RWPE2 (cell line): ENCODE measurements around the gene RNLS.

ENCODE experiments used
- ATAC-seq: fragments of 200-7000 bp; cut with Tn5 transposase; 3 replicates; pipeline ENCODE4 v1.9.1; 2021; ENCODE audit warnings: low read depth
- DNase-seq: peaks from one replicate; pipeline ENCODE4 v3.0.0-alpha.2; 2020; ENCODE audit warnings: low spot score
- H3K27ac ChIP-seq: fragments of 450-650 bp; 2 replicates; pipeline ENCODE4 v1.5.1; 2017; ENCODE audit warnings: mild to moderate bottlenecking; ENCODE audit not compliant: poor library complexity, severe bottlenecking
- H3K27me3 ChIP-seq: fragments of 250-450 bp; sonication (Bioruptor Pico); 2 replicates; pipeline ENCODE4 v1.5.1; 2021; ENCODE audit warnings: mild to moderate bottlenecking, moderate library complexity; ENCODE audit not compliant: insufficient read depth, poor library complexity, severe bottlenecking
- H3K36me3 ChIP-seq: fragments of 250-450 bp; sonication (Bioruptor Pico); 2 replicates; pipeline ENCODE4 v1.5.1; 2020; ENCODE audit warnings: low read depth, mild to moderate bottlenecking, moderate library complexity
- H3K4me1 ChIP-seq: fragments of 250-450 bp; sonication (Bioruptor Pico); 2 replicates; pipeline ENCODE4 v1.5.1; 2021; ENCODE audit warnings: mild to moderate bottlenecking, moderate library complexity; ENCODE audit not compliant: insufficient read depth, poor library complexity, severe bottlenecking
- H3K4me3 ChIP-seq: fragments of 250-450 bp; sonication (Bioruptor Pico); 2 replicates; pipeline ENCODE4 v1.5.1; 2021; ENCODE audit warnings: mild to moderate bottlenecking, moderate library complexity; ENCODE audit not compliant: severe bottlenecking
- H3K9me3 ChIP-seq: fragments of 250-450 bp; sonication (Bioruptor Pico); 2 replicates; pipeline ENCODE4 v1.5.1; 2021; ENCODE audit warnings: mild to moderate bottlenecking, moderate library complexity; ENCODE audit not compliant: severe bottlenecking
- TF ChIP-seq, protein P1 (sequence below): fragments of 450-650 bp; IDR thresholded peaks from one replicate; pipeline ENCODE4 v1.5.1; 2017; ENCODE audit warnings: mild to moderate bottlenecking, moderate library complexity; ENCODE audit not compliant: poor library complexity, severe bottlenecking

RNLS gene

DNA sequence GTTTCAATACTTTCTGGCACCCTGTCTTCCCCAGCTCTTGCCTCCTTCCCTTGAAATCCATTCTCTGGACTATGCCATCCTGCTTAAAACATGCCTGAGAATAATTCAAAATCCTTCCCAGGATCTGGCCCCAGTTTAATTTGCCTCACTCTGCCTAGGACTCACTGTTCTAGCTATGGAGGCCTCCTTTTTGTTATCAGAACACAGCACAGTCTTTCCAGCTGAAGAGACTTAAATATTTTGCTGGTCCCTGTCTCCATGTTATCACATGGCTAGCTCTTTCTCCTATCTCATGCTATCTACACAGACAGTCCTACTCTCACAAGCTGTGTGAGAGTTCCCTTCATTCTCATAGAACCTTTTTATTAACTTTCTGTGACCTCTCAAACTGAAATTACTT, 194.8 kb downstream of the RNLS start:
- peaks cover 24% of the 10 kb centered on the region for H3K4me1 ChIP-seq
- ATAC-seq = no peak
- H3K4me3 ChIP-seq = no peak overlapping the region
- no peak overlapping the region for H3K27ac ChIP-seq
- no peaks in the 10 kb centered on the region for H3K9me3 ChIP-seq
- DNase-seq = no peak
- TF ChIP-seq, protein P1, sequence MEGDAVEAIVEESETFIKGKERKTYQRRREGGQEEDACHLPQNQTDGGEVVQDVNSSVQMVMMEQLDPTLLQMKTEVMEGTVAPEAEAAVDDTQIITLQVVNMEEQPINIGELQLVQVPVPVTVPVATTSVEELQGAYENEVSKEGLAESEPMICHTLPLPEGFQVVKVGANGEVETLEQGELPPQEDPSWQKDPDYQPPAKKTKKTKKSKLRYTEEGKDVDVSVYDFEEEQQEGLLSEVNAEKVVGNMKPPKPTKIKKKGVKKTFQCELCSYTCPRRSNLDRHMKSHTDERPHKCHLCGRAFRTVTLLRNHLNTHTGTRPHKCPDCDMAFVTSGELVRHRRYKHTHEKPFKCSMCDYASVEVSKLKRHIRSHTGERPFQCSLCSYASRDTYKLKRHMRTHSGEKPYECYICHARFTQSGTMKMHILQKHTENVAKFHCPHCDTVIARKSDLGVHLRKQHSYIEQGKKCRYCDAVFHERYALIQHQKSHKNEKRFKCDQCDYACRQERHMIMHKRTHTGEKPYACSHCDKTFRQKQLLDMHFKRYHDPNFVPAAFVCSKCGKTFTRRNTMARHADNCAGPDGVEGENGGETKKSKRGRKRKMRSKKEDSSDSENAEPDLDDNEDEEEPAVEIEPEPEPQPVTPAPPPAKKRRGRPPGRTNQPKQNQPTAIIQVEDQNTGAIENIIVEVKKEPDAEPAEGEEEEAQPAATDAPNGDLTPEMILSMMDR = no peak
- no peaks in the 10 kb centered on the region for H3K27me3 ChIP-seq
- H3K36me3 ChIP-seq = no peaks in the 10 kb centered on the region

DNA sequence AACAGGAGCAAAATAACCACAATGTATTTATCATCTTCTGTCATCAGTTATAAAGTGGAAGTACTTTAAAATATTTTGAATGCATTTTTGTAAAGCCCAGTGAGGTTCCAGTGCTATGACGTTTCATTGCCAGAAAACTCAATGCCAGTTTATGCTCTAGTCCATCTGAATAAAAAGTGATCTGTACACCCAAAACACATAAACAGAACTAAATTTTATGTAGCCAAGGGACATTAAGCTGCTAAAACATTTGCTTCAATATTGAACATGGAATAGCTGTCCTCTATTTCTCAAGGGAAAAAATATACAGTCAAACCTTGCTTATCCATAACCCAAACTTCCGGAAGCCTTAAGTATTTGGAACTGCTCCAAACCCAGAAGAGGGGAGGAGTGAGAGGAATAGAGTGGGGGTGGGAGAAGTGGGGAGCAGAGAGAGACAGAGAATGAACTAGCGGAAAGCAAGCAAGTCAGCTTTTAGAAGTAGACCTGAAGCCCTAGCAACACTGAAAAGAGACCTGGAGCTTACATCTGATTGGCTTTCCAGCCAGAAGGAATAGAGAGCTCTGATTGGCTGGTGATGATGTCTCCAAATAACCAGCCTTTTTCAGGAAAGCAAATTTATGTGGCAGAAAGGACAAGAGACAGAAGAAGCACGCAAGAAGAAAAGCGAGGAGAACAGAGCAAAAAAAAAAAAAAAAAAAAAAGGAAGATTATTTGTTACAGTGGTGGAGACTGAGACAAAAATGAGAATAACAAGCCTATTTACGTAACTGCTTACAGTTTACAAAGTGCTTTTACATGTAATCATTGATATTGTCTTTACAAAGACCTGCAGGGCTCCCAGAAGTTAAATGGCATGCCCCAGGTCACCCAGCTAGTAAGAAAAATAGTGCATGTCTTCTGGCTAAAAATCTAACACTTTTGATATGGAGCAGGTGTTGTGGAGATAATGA, 196.0 kb downstream of the RNLS start:
- Histone ChIP-seq H3K36me3 (no peaks in the 10 kb centered on the region), H3K4me1 (peaks cover 24% of the 10 kb centered on the region), H3K27me3 (no peaks in the 10 kb centered on the region), H3K9me3 (no peaks in the 10 kb centered on the region), H3K27ac (peak overlapping the region; percentile 58), H3K4me3 (no peak overlapping the region)
- DNase-seq = no peak
- TF ChIP-seq, protein P1 = no peak
- no peak for ATAC-seq

DNA sequence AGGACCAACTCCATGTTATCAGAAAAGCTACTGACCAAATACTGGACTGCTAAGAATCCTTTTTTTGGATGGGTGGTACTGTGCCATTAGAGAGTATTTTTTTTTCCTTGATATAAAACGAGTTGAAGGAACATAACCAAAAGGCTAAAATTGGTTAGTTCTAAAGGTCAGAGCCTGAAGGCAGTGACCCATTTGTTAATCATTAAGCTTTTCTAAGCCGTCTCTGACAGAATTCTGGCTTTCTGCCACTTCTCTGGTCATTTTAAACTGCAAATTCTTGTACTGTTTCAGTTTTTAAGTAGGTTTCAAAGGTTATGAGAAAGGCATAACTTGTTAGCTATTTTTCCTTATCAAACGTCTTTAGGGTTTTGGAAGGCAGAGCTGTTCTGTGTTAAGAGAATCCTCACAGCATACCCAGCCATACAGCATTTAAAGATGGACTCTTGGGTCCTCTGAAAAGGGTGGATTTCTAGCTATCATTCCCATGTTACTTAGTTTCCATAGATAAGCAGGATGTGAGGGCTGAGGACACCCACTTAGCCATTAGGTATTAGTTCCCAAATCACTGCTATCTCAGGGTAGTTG, 196.8 kb downstream of the RNLS start:
- ATAC-seq = peak; percentile 18
- no peaks in the 10 kb centered on the region for H3K27me3 ChIP-seq
- H3K27ac ChIP-seq = peak overlapping the region; percentile 58
- H3K9me3 ChIP-seq = no peaks in the 10 kb centered on the region
- DNase-seq = no peak
- H3K4me3 ChIP-seq = no peak overlapping the region
- H3K36me3 ChIP-seq = no peaks in the 10 kb centered on the region
- TF ChIP-seq, protein P1 = no peak
- peaks cover 24% of the 10 kb centered on the region for H3K4me1 ChIP-seq

DNA sequence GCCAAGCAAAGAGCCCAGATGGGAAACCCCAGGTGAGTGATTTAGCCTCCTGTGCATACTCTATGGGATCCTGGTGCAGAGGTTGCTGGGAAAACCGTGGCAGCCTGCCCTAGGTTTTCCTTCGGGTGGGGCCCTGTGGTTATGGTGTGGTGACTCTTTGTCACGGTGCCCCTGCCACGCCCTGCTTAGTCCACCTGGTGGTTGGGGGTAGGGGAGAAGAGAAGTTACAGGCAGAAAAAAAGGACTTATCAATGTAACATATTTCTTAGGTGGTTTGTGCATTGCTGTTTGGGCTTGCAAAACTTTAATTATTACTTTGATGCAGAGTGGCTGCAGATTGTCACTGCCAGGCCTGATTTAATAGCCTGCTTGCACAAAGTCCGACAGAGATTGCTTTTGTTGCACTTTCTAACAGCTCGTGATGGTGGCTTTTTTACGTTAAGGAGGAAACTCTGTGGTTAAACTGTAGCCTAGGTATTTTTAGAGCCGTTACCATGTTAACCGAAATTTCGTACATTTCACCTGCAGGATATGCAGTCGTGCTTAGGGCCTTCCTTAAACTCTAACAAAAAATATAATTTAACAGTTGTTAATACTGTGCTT, 197.4 kb downstream of the RNLS start:
- Histone ChIP-seq H3K27ac (peak overlapping the region; percentile 58), H3K27me3 (no peaks in the 10 kb centered on the region), H3K9me3 (no peaks in the 10 kb centered on the region), H3K36me3 (no peaks in the 10 kb centered on the region), H3K4me1 (peaks cover 24% of the 10 kb centered on the region), H3K4me3 (no peak overlapping the region)
- ATAC-seq = peak; percentile 94
- TF ChIP-seq, protein P1 = no peak
- DNase-seq = peak; percentile 80
